ENCODE results near the gene EIF3L.

Gene EIF3L

DNA sequence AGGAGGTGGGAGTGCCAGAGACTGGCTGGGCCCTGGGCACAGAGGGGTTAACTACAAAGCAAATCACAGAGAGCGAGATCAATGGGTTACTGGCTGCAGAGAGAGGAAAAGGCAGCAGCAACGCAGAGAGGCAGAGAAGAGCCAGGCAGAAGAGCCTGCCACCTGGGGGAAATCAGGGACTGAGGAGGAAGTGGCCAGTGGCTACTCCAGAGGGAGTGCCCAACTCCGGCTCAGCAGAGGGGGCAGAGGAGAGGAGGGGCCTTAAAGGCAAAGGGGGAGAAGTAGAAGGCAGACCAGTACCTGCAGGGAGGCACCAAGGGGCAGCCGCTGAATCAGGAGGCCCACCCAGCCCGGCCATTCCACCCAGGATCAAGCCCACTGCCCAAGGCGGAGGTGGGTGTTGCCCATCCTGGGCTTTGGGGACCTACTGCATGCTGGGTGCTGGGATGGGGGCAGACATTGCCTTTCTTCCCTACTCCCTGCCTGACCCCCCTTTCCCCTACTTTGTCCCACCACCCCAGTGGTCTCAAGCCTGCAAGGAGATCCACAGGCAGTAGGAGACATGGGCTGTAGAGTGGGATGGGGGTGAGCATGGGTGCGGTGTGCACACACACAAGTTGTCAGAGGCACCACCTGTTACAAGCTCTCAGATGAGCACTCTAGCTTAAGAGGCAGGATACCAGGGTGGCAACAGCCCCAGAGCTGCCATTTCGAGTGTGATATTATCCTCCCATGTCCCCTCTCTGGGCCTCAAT lies 27.0 kb upstream of the EIF3L start:
- no peak for DNase-seq (ENCODE audit: low read depth, low spot score)
- TF ChIP-seq, protein P1, sequence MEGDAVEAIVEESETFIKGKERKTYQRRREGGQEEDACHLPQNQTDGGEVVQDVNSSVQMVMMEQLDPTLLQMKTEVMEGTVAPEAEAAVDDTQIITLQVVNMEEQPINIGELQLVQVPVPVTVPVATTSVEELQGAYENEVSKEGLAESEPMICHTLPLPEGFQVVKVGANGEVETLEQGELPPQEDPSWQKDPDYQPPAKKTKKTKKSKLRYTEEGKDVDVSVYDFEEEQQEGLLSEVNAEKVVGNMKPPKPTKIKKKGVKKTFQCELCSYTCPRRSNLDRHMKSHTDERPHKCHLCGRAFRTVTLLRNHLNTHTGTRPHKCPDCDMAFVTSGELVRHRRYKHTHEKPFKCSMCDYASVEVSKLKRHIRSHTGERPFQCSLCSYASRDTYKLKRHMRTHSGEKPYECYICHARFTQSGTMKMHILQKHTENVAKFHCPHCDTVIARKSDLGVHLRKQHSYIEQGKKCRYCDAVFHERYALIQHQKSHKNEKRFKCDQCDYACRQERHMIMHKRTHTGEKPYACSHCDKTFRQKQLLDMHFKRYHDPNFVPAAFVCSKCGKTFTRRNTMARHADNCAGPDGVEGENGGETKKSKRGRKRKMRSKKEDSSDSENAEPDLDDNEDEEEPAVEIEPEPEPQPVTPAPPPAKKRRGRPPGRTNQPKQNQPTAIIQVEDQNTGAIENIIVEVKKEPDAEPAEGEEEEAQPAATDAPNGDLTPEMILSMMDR (IDR thresholded peaks at IDR 0.05; ENCODE audit: insufficient read depth, low read length, missing control alignments) = no peak
- ChIA-PET POLR2A (no interaction called here), CTCF (interaction anchor here (0.8 to 1.5 kb wide), 4 partner anchors 8 to 161 kb away, joined by 3 to 9 read pairs (median 3); partner anchors contain the start of gene EIF3L)
- no peak overlapping the region for H3K4me3 ChIP-seq (ENCODE audit: low read depth, low read length)

DNA sequence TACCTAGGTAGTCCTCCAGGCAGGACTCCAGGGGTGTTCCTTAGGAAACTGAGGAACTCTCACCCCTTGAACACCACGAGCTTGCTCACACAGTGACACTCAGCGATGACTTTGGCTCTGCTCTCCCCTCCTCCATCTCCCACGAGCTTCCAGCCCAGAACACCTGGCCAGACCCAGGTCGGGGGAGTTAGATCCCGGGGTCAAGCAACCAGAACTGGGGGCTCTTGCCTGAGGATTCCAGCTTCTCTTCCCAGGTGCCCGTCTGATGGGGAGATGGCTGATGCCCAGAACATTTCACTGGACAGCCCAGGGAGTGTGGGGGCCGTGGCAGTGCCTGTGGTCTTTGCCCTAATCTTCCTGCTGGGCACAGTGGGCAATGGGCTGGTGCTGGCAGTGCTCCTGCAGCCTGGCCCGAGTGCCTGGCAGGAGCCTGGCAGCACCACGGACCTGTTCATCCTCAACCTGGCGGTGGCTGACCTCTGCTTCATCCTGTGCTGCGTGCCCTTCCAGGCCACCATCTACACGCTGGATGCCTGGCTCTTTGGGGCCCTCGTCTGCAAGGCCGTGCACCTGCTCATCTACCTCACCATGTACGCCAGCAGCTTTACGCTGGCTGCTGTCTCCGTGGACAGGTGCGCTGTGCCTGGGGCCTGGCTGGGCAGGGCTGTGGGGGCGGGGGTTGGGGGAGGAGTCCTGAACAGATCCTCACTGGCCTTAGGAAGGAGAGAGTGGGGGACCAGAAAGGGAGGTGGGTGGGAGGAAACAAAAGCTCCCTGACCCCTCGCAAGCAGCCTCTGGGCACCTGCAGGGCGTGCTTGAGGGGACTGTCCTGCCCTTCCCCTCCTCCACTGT lies 25.9 kb upstream of the EIF3L start, which contains the start of gene GALR3:
Gene GALR3 (plus strand): TSS at position 249 of the 852 bp plus-strand sequence. CDS start 25 bp downstream, at position 274.
- ChIA-PET POLR2A (no interaction called here), CTCF (interaction anchor here (0.8 to 1.5 kb wide), 5 partner anchors 9 to 162 kb away, joined by 3 to 9 read pairs (median 3); partner anchors contain the start of gene EIF3L)
- no peak for DNase-seq (ENCODE audit: low read depth, low spot score)
- TF ChIP-seq, protein P1 (IDR thresholded peaks at IDR 0.05; ENCODE audit: insufficient read depth, low read length, missing control alignments) = no peak
- no peak within 1 kb of the TSS for H3K4me3 ChIP-seq (ENCODE audit: low read depth, low read length)

GRCh38 chr22:37824674-37825641 lies 24.3 kb upstream of the EIF3L start:
- peak overlapping the region; percentile 46 for H3K4me3 ChIP-seq (ENCODE audit: low read depth, low read length)
- ChIA-PET POLR2A (no interaction called here), CTCF (interaction anchor here (1.0 to 6.0 kb wide), 3 partner anchors 7 to 39 kb away, joined by 3 to 55 read pairs (median 3); no protein-coding TSS in a partner anchor)
- TF ChIP-seq, protein P1 (IDR thresholded peaks at IDR 0.05; ENCODE audit: insufficient read depth, low read length, missing control alignments) = no peak
- DNase-seq (ENCODE audit: low read depth, low spot score) = no peak

DNA sequence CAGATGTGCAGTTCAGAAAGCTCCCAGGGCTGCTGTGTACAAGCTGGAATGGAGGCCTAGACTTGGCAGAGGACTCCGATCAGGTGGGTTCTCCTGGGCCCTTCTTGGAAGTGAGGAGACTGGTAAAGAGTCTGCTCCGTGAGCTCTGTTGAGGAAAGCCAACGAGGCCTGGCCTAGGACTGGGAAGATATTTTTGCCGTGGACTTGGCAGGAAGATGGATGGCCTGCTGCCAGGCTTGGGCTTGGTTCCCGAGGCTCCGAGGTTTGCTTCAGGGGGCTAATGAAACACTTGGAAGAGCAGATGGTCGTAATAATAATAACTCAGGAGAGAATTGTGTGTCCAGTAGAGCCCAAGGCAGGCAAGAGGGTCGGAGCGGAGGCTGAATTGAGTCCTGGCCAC lies 22.2 kb upstream of the EIF3L start:
- no peak overlapping the region for H3K4me3 ChIP-seq (ENCODE audit: low read depth, low read length)
- no peak for DNase-seq (ENCODE audit: low read depth, low spot score)
- POLR2A ChIA-PET = interaction anchor here (0.7 to 2.6 kb wide), 2 partner anchors 9 to 29 kb away, joined by 3 to 8 read pairs; no protein-coding TSS in a partner anchor

More for the DNA sequence above, 22.2 kb upstream of the EIF3L start:
- TF ChIP-seq, protein P1 (IDR thresholded peaks at IDR 0.05; ENCODE audit: insufficient read depth, low read length, missing control alignments) = no peak
- CTCF ChIA-PET = interaction anchor here (0.6 to 6.0 kb wide), 2 partner anchors 9 to 49 kb away, joined by 3 to 55 read pairs; no protein-coding TSS in a partner anchor

All from AG04449 (cell line).